Natural killer cell (primary cell): ENCODE results near the gene LMOD1. TPM values are rescaled to one million over a fixed set of nuclear protein-coding genes. Genes with fewer than 3 reads are reported as not detected.

Experiments
- ATAC-seq, 3 donors: fragments of 150-1000 bp in 2 of 3; fragments of 200-7000 bp in 1 of 3; cut with Tn5 transposase; 1 replicate in 1 of 3; 2 replicates in 2 of 3; pipeline ENCODE4 v1.10.0; 2021; ENCODE audit warnings: mild to moderate bottlenecking in 2 of 3, moderate library complexity in 2 of 3
- DNase-seq, 2 donors: peaks; one replicate each; pipeline versions ENCODE4 v3.0.0 to v3.0.0-alpha.2; 2013 to 2021; ENCODE audit warnings: mixed read lengths in 1 of 2
- H3K27ac ChIP-seq: one replicate; pipeline ENCODE4 v1.5.1; 2013; ENCODE audit warnings: mild to moderate bottlenecking, low read length
- H3K27me3 ChIP-seq: one replicate; pipeline ENCODE4 v1.6.1; 2013; ENCODE audit warnings: low read length; ENCODE audit not compliant: control insufficient read depth, insufficient read depth
- H3K36me3 ChIP-seq: one replicate; pipeline ENCODE4 v1.6.1; 2013; ENCODE audit warnings: low read length; ENCODE audit not compliant: control insufficient read depth, insufficient read depth
- H3K4me1 ChIP-seq: one replicate; pipeline ENCODE4 v1.6.1; 2013; ENCODE audit warnings: low read length; ENCODE audit not compliant: control insufficient read depth, insufficient read depth
- H3K4me3 ChIP-seq: one replicate; pipeline ENCODE4 v1.5.1; 2013; ENCODE audit warnings: low read length
- H3K9me3 ChIP-seq: one replicate; pipeline ENCODE4 v1.6.1; 2013; ENCODE audit warnings: low read length; ENCODE audit not compliant: control insufficient read depth, insufficient read depth
- H3K27ac Mint-ChIP-seq, 2 donors: one replicate each; pipeline ENCODE4 v1.8.0; 2022; ENCODE audit warnings: mild to moderate bottlenecking in 2 of 2, mixed read lengths in 2 of 2, moderate library complexity in 1 of 2
- H3K27me3 Mint-ChIP-seq, 2 donors: one replicate each; pipeline ENCODE4 v1.8.0; 2022; ENCODE audit warnings: low read depth in 2 of 2, mixed read lengths in 2 of 2
- H3K36me3 Mint-ChIP-seq: one replicate; pipeline ENCODE4 v1.8.0; 2022; ENCODE audit warnings: mixed read lengths
- H3K4me1 Mint-ChIP-seq, 2 donors: one replicate each; pipeline ENCODE4 v1.8.0; 2022; ENCODE audit warnings: mixed read lengths in 2 of 2
- H3K4me3 Mint-ChIP-seq: one replicate; pipeline ENCODE4 v1.8.0; 2022; ENCODE audit warnings: mild to moderate bottlenecking, moderate library complexity, mixed read lengths
- H3K9me3 Mint-ChIP-seq, 2 donors: one replicate each; pipeline ENCODE4 v1.8.0; 2022; ENCODE audit warnings: mixed read lengths in 2 of 2
- CTCF ChIP-seq: fragments of 200-600 bp; IDR thresholded peaks from one replicate; pipeline ENCODE4 v1.8.0; 2022; ENCODE audit warnings: antibody characterized with exemption
- WGBS: methylation state at CpG from one replicate; pipeline ENCODE4 v1.1.7; 2013; ENCODE audit warnings: missing lambda C conversion rate; ENCODE audit not compliant: insufficient coverage; 5-methylcytosine and 5-hydroxymethylcytosine counted together
- intact Hi-C: fragments of 100-400 bp; cut with micrococcal nuclease; formaldehyde crosslinking; loops from one replicate; pipeline ENCODE4 v1.14.2; 2022
- total RNA-seq, 4 donors: library from RNA; stranded (reverse); fragments of 120-200 nt in 1 of 4; gene quantifications; one replicate each; pipeline versions ENCODE4 v1.2.3 to v1.2.4, GENCODE V29; 2013 to 2022

LMOD1 gene
- total RNA-seq, 3 donors from 2014 or later (not counting 1 experiment from before 2014, with no cell fraction given), result not detected

GRCh38 chr1:201982623-201983379 is 36.5 kb upstream of the LMOD1 start, which contains the start of gene RNPEP:
Gene RNPEP, plus strand, starts transcription at chr1:201982648. Its CDS starts 19 bp downstream, at chr1:201982667.
- Histone ChIP-seq H3K4me1 (peaks cover 13% of the 10 kb centered on the region), H3K27me3 (no peaks in the 10 kb centered on the region), H3K27ac (peak within 1 kb of the TSS; percentile 67), H3K4me3 (peak within 1 kb of the TSS; percentile 65), H3K36me3 (no peaks in the 10 kb centered on the region), H3K9me3 (no peaks in the 10 kb centered on the region)
- under 1% methylated on average over 80 of the region's 80 CpGs for WGBS
- TF ChIP-seq CTCF, result no peak
- Mint-ChIP-seq H3K27ac (peak within 1 kb of the TSS; percentile 76 to 95), H3K27me3 (no peaks in the 10 kb centered on the region), H3K36me3 (no peaks in the 10 kb centered on the region), H3K4me3 (peak within 1 kb of the TSS; percentile 97), H3K9me3 (no peaks in the 10 kb centered on the region), H3K4me1 (peaks cover 23 to 28% of the 10 kb centered on the region in 2 donors)
- intact Hi-C loops, result no loop called here
- peak; percentile 65 to 70 for DNase-seq
- ATAC-seq, result peak; percentile 64 to 86 (median 76)

GRCh38 chr1:201982082-201982622 is 35.8 kb upstream of the LMOD1 start:
- peak in 1 of 2 donors; percentile 77 for DNase-seq
- peak overlapping the region; percentile 65 for H3K4me3 ChIP-seq
- peaks cover 23 to 28% of the 10 kb centered on the region in 2 donors for H3K4me1 Mint-ChIP-seq
- H3K4me1 ChIP-seq, result peaks cover 13% of the 10 kb centered on the region
- no peaks in the 10 kb centered on the region for H3K27me3 ChIP-seq
- ATAC-seq, result peak in 2 of 3 donors; percentile 83 to 87
- H3K4me3 Mint-ChIP-seq, result peak overlapping the region; percentile 97
- 13% methylated on average over 31 of the region's 31 CpGs for WGBS
- H3K27ac Mint-ChIP-seq, result peak overlapping the region; percentile 73 to 91
- no peaks in the 10 kb centered on the region for H3K27me3 Mint-ChIP-seq
- H3K9me3 ChIP-seq, result no peaks in the 10 kb centered on the region
- H3K36me3 Mint-ChIP-seq, result no peaks in the 10 kb centered on the region
- TF ChIP-seq CTCF, result no peak
- intact Hi-C loops, result no loop called here
- no peaks in the 10 kb centered on the region for H3K36me3 ChIP-seq
- H3K9me3 Mint-ChIP-seq, result no peaks in the 10 kb centered on the region
- peak overlapping the region; percentile 34 for H3K27ac ChIP-seq

- Histone ChIP-seq H3K27me3 (no peaks in the 10 kb centered on the region), H3K4me3 (no peak overlapping the region), H3K27ac (no peak overlapping the region), H3K36me3 (peaks cover 43% of the 10 kb centered on the region), H3K4me1 (peaks cover 2% of the 10 kb centered on the region), H3K9me3 (no peaks in the 10 kb centered on the region)
- no peaks in the 10 kb centered on the region for H3K9me3 Mint-ChIP-seq
- H3K36me3 Mint-ChIP-seq, result peaks cover 8% of the 10 kb centered on the region
- 71% methylated on average over 8 of the region's 9 CpGs for WGBS
- intact Hi-C loops, result no loop called here
- H3K4me3 Mint-ChIP-seq, result no peak overlapping the region
- TF ChIP-seq CTCF, result no peak
- H3K27me3 Mint-ChIP-seq, result peaks cover 0 to 4% of the 10 kb centered on the region in 2 donors
- ATAC-seq, result no peak
- H3K4me1 Mint-ChIP-seq, result peaks cover 0 to 5% of the 10 kb centered on the region in 2 donors
- no peak for DNase-seq
- H3K27ac Mint-ChIP-seq, result peak overlapping the region in 1 of 2 donors; percentile 3
Measured at GRCh38 chr1:201970334-201971159, 24.2 kb upstream of the LMOD1 start.
